K562 (cell line): ENCODE measurements around the gene GPS2. TPM values are rescaled to one million over a fixed set of nuclear protein-coding genes. Genes with fewer than 3 reads are reported as not detected.

Source experiments
- JUNB ChIP-seq: fragments of 450-650 bp; formaldehyde crosslinking; conservative IDR thresholded peaks from 2 replicates; pipeline ENCODE4 v1.4.0; 2020; ENCODE audit warnings: mild to moderate bottlenecking
- NELFE ChIP-seq: IDR thresholded peaks from 2 replicates; pipeline ENCODE4 v1.6.1; 2011; ENCODE audit warnings: mild to moderate bottlenecking; ENCODE audit not compliant: insufficient read depth, insufficient read length
- NFE2 ChIP-seq: IDR thresholded peaks from 2 replicates; pipeline ENCODE4 v1.6.1; 2014; ENCODE audit warnings: antibody characterized with exemption, low read depth
- TAF15 ChIP-seq: fragments of 200-400 bp; formaldehyde crosslinking; IDR thresholded peaks from 2 replicates; pipeline ENCODE4 v1.6.1; 2017; ENCODE audit warnings: mild to moderate bottlenecking, low read depth, low read length, moderate library complexity
- polyA plus RNA-seq, 8 experiments: library from polyadenylated mRNA; depleted of rRNA in 4 of 8; stranded (reverse) in 5 of 8; unstranded in 3 of 8; fragments of >200 nt; fragmentation: Nextera tagmentation in 2 of 8; fragmentation: Illumina TruSeq in 1 of 8; extraction: Ambion mirVana in 2 of 8; extraction: Trizol in 1 of 8; gene quantifications; 2 replicates each; pipeline versions ENCODE4 v1.2.1 to v1.2.3, GENCODE V29; 2011 to 2014; ENCODE audit warnings: inconsistent platforms in 1 of 8, missing spikeins in 1 of 8
- total RNA-seq, 7 experiments: library from RNA; depleted of rRNA in 6 of 7; stranded (reverse); fragments of >200 nt in 6 of 7; fragmentation: Illumina TruSeq in 2 of 7; extraction: Trizol in 2 of 7; gene quantifications; 2 replicates each; pipeline versions ENCODE4 v1.2.1 to v1.2.3, GENCODE V29; 2011 to 2021; ENCODE audit warnings: low replicate concordance in 1 of 7
- TF ChIP-seq, protein P1 (sequence below): fragments of 450-650 bp; IDR thresholded peaks from 2 replicates; pipeline ENCODE4 v1.6.1; 2018; ENCODE audit not compliant: partially characterized antibody
- TF ChIP-seq, protein P2 (sequence below): fragments of 250-450 bp; sonication (Bioruptor Pico); IDR thresholded peaks from 2 replicates; pipeline ENCODE4 v1.4.0; 2020; ENCODE audit warnings: mild to moderate bottlenecking, moderate library complexity

The GPS2 gene
- total and polyA plus RNA-seq, 9 of the 15 experiments (the other 6 are each of a cell fraction or from before 2014, with no cell fraction given): 18.3 to 75.7 (median 37.0) TPM

DNA sequence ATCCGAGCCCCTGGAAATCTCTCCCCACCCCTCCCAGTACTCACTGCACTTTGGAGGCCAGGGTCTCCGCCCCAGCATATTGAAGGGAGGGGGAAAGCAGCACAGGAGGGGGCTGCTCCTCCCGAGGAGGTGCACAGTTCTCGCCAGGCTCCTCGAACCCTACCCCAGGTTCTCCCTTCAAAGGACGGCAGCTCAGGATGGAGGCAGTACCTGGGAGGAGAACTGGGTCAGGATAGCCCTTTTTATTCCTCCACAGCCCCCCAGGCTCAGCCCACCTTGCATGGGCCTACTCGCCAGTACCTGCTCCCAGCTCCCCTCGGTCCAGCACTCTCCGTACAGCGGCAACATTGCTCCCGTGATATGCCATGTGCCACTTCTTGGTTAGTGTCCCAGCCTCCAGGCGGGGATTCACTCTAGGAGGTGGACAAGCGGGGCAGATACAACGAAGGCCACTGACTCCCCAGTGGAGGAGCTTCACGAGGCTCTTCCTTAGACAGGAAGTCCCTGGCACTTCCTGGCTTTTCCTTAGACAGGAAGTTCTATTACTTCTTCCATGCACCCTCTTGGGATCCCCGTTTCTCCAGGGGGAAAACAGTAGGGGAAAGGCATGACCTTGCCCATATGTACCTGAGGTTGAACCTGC lies 2.1 kb upstream of the GPS2 start (continued):
- TF ChIP-seq, protein P1, sequence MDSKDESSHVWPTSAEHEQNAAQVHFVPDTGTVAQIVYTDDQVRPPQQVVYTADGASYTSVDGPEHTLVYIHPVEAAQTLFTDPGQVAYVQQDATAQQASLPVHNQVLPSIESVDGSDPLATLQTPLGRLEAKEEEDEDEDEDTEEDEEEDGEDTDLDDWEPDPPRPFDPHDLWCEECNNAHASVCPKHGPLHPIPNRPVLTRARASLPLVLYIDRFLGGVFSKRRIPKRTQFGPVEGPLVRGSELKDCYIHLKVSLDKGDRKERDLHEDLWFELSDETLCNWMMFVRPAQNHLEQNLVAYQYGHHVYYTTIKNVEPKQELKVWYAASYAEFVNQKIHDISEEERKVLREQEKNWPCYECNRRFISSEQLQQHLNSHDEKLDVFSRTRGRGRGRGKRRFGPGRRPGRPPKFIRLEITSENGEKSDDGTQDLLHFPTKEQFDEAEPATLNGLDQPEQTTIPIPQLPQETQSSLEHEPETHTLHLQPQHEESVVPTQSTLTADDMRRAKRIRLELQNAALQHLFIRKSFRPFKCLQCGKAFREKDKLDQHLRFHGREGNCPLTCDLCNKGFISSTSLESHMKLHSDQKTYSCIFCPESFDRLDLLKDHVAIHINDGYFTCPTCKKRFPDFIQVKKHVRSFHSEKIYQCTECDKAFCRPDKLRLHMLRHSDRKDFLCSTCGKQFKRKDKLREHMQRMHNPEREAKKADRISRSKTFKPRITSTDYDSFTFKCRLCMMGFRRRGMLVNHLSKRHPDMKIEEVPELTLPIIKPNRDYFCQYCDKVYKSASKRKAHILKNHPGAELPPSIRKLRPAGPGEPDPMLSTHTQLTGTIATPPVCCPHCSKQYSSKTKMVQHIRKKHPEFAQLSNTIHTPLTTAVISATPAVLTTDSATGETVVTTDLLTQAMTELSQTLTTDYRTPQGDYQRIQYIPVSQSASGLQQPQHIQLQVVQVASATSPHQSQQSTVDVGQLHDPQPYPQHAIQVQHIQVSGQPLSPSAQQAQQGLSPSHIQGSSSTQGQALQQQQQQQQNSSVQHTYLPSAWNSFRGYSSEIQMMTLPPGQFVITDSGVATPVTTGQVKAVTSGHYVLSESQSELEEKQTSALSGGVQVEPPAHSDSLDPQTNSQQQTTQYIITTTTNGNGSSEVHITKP: no peak
- TF ChIP-seq, protein P2, sequence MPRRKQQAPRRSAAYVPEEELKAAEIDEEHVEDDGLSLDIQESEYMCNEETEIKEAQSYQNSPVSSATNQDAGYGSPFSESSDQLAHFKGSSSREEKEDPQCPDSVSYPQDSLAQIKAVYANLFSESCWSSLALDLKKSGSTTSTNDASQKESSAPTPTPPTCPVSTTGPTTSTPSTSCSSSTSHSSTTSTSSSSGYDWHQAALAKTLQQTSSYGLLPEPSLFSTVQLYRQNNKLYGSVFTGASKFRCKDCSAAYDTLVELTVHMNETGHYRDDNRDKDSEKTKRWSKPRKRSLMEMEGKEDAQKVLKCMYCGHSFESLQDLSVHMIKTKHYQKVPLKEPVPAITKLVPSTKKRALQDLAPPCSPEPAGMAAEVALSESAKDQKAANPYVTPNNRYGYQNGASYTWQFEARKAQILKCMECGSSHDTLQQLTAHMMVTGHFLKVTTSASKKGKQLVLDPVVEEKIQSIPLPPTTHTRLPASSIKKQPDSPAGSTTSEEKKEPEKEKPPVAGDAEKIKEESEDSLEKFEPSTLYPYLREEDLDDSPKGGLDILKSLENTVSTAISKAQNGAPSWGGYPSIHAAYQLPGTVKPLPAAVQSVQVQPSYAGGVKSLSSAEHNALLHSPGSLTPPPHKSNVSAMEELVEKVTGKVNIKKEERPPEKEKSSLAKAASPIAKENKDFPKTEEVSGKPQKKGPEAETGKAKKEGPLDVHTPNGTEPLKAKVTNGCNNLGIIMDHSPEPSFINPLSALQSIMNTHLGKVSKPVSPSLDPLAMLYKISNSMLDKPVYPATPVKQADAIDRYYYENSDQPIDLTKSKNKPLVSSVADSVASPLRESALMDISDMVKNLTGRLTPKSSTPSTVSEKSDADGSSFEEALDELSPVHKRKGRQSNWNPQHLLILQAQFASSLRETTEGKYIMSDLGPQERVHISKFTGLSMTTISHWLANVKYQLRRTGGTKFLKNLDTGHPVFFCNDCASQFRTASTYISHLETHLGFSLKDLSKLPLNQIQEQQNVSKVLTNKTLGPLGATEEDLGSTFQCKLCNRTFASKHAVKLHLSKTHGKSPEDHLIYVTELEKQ: no peak
- TF ChIP-seq JUNB (CRISPR knock-in tag) (no peak), NFE2 (no peak), NELFE (no peak), TAF15 (no peak)
